ENCODE results near the gene GRIK2.

- TF ChIP-seq CTCF (IDR thresholded peaks at IDR 0.05): no peak
- no peak for TF ChIP-seq POLR2AphosphoS5 (IDR thresholded peaks at IDR 0.05)
- TF ChIP-seq POLR2A (IDR thresholded peaks at IDR 0.05): no peak
- no peak for TF ChIP-seq EP300 (IDR thresholded peaks at IDR 0.05; ENCODE audit: low read depth)
Observed at GRCh38 chr6:101379926-101380325, 13.6 kb upstream of the GRIK2 start.
